Skeletal muscle tissue (tissue), 4 donors: ENCODE results near the gene TUB. TPM values are rescaled to one million over a fixed set of nuclear protein-coding genes. Genes with fewer than 3 reads are reported as not detected.

Experiments
- H3K27ac ChIP-seq: one replicate; pipeline ENCODE4 v1.7.0; 2013; ENCODE audit warnings: mild to moderate bottlenecking, low read depth, low read length, inconsistent platforms
- H3K27me3 ChIP-seq, 3 donors: one replicate each; pipeline ENCODE4 v1.7.0; 2013; ENCODE audit warnings: low read length in 3 of 3; ENCODE audit not compliant: control insufficient read depth in 3 of 3, insufficient read depth in 3 of 3
- H3K36me3 ChIP-seq, 3 donors: one replicate each; pipeline ENCODE4 v1.7.0; 2013; ENCODE audit warnings: low read length in 3 of 3; ENCODE audit not compliant: control insufficient read depth in 3 of 3, insufficient read depth in 3 of 3
- H3K4me1 ChIP-seq, 3 donors: one replicate each; pipeline ENCODE4 v1.7.0; 2013; ENCODE audit warnings: low read length in 3 of 3, mild to moderate bottlenecking in 3 of 3; ENCODE audit not compliant: control insufficient read depth in 3 of 3, insufficient read depth in 3 of 3
- H3K4me3 ChIP-seq, 3 donors: one replicate each; pipeline ENCODE4 v1.7.0; 2013; ENCODE audit warnings: low read length in 3 of 3
- H3K9ac ChIP-seq, 3 donors: one replicate each; pipeline ENCODE4 v1.7.0; 2013; ENCODE audit warnings: low read length in 3 of 3, mild to moderate bottlenecking in 3 of 3, moderate library complexity in 2 of 3, low read depth in 1 of 3
- H3K9me3 ChIP-seq, 3 donors: one replicate each; pipeline ENCODE4 v1.7.0; 2013; ENCODE audit warnings: low read length in 3 of 3; ENCODE audit not compliant: control insufficient read depth in 3 of 3
- total RNA-seq: library from RNA; depleted of rRNA; stranded (reverse); fragments of >200 nt; gene quantifications from one replicate; pipeline ENCODE4 v1.2.3, GENCODE V29; 2014
- donor health status: Osteomylitis.

Gene TUB
- total RNA-seq, 1 donor from 2014 or later = 8.9 TPM

- peak overlapping the region in 2 of 3 donors; percentile 16 to 25 for H3K9ac ChIP-seq
- H3K27ac ChIP-seq = no peak overlapping the region
- no peaks in the 10 kb centered on the region for H3K27me3 ChIP-seq
Measured at GRCh38 chr11:8060146-8060719, 20.8 kb upstream of the TUB start.

GRCh38 chr11:8060801-8061554 is 20.0 kb upstream of the TUB start:
- H3K9me3 ChIP-seq = no peaks in the 10 kb centered on the region
- H3K4me3 ChIP-seq = no peak overlapping the region
- no peaks in the 10 kb centered on the region for H3K27me3 ChIP-seq
- peaks cover 43 to 58% (median 48%) of the 10 kb centered on the region in 3 donors for H3K4me1 ChIP-seq
- no peaks in the 10 kb centered on the region for H3K36me3 ChIP-seq
- H3K9ac ChIP-seq = peak overlapping the region in 2 of 3 donors; percentile 3 to 17
- H3K27ac ChIP-seq = no peak overlapping the region

More at GRCh38 chr11:8060146-8060719, 20.8 kb upstream of the TUB start:
- H3K36me3 ChIP-seq = no peaks in the 10 kb centered on the region
- H3K4me3 ChIP-seq = no peak overlapping the region
- H3K9me3 ChIP-seq = no peaks in the 10 kb centered on the region
- peaks cover 43 to 58% (median 48%) of the 10 kb centered on the region in 3 donors for H3K4me1 ChIP-seq

- H3K9ac ChIP-seq = peak overlapping the region in 1 of 3 donors; percentile 3
- no peaks in the 10 kb centered on the region for H3K27me3 ChIP-seq
- no peak overlapping the region for H3K27ac ChIP-seq
- H3K36me3 ChIP-seq = no peaks in the 10 kb centered on the region
- H3K4me1 ChIP-seq = peaks cover 41 to 51% (median 43%) of the 10 kb centered on the region in 3 donors
- H3K9me3 ChIP-seq = no peaks in the 10 kb centered on the region
- no peak overlapping the region for H3K4me3 ChIP-seq
Measured at GRCh38 chr11:8061555-8062428, 19.2 kb upstream of the TUB start.

- peak overlapping the region in 1 of 3 donors; percentile 23 for H3K4me3 ChIP-seq
- no peaks in the 10 kb centered on the region for H3K36me3 ChIP-seq
- no peaks in the 10 kb centered on the region for H3K27me3 ChIP-seq
- peaks cover 37 to 53% (median 42%) of the 10 kb centered on the region in 3 donors for H3K4me1 ChIP-seq
- no peaks in the 10 kb centered on the region for H3K9me3 ChIP-seq
- H3K9ac ChIP-seq = peak overlapping the region in 2 of 3 donors; percentile 44 to 54
- peak overlapping the region; percentile 63 for H3K27ac ChIP-seq
Measured at GRCh38 chr11:8062781-8063257, 18.2 kb upstream of the TUB start.

GRCh38 chr11:8063324-8063723 is 17.7 kb upstream of the TUB start:
- H3K9ac ChIP-seq = no peak overlapping the region

GRCh38 chr11:8065031-8065430 is 16.0 kb upstream of the TUB start:
- no peaks in the 10 kb centered on the region for H3K9me3 ChIP-seq
- no peaks in the 10 kb centered on the region for H3K36me3 ChIP-seq
- no peak overlapping the region for H3K4me3 ChIP-seq
- no peaks in the 10 kb centered on the region for H3K27me3 ChIP-seq
- peaks cover 44 to 58% (median 55%) of the 10 kb centered on the region in 3 donors for H3K4me1 ChIP-seq
- H3K27ac ChIP-seq = no peak overlapping the region
- H3K9ac ChIP-seq = no peak overlapping the region

More at GRCh38 chr11:8063324-8063723, 17.7 kb upstream of the TUB start:
- peak overlapping the region; percentile 63 for H3K27ac ChIP-seq
- H3K4me3 ChIP-seq = peak overlapping the region in 1 of 3 donors; percentile 23
- no peaks in the 10 kb centered on the region for H3K9me3 ChIP-seq
- no peaks in the 10 kb centered on the region for H3K27me3 ChIP-seq
- peaks cover 41 to 57% (median 47%) of the 10 kb centered on the region in 3 donors for H3K4me1 ChIP-seq
- H3K36me3 ChIP-seq = no peaks in the 10 kb centered on the region

- Histone ChIP-seq H3K27ac (no peak overlapping the region), H3K9ac (no peak overlapping the region), H3K4me3 (no peak overlapping the region), H3K9me3 (no peaks in the 10 kb centered on the region), H3K4me1 (peaks cover 41 to 53% (median 46%) of the 10 kb centered on the region in 3 donors), H3K27me3 (no peaks in the 10 kb centered on the region), H3K36me3 (no peaks in the 10 kb centered on the region)
Measured at GRCh38 chr11:8066036-8066910, 14.7 kb upstream of the TUB start.

GRCh38 chr11:8066911-8067455 is 14.0 kb upstream of the TUB start:
- Histone ChIP-seq H3K4me1 (peaks cover 40 to 49% (median 42%) of the 10 kb centered on the region in 3 donors), H3K36me3 (no peaks in the 10 kb centered on the region), H3K4me3 (no peak overlapping the region), H3K27me3 (no peaks in the 10 kb centered on the region), H3K27ac (no peak overlapping the region), H3K9ac (no peak overlapping the region), H3K9me3 (no peaks in the 10 kb centered on the region)

- peaks cover 35 to 44% (median 36%) of the 10 kb centered on the region in 3 donors for H3K4me1 ChIP-seq
- no peak overlapping the region for H3K9ac ChIP-seq
- H3K27ac ChIP-seq = no peak overlapping the region
- H3K9me3 ChIP-seq = no peaks in the 10 kb centered on the region
- no peaks in the 10 kb centered on the region for H3K27me3 ChIP-seq
- no peaks in the 10 kb centered on the region for H3K36me3 ChIP-seq
- no peak overlapping the region for H3K4me3 ChIP-seq
Measured at GRCh38 chr11:8067567-8067928, 13.5 kb upstream of the TUB start.
